Peyer's patch (tissue), 4 donors: ENCODE measurements around the gene APC2. TPM values are rescaled to one million over a fixed set of nuclear protein-coding genes. Genes with fewer than 3 reads are reported as not detected.
A peak's percentile ranks its signal among the peaks of the same experiment; 100 is the strongest.

ENCODE experiments used
- DNase-seq, 3 donors: peaks; one replicate each; pipeline ENCODE4 v3.0.0-alpha.2; 2017 to 2019
- H3K27ac ChIP-seq, 4 donors: fragments of 200-600 bp; sonication (generic); one replicate each; pipeline ENCODE4 v1.5.1; 2016 to 2019
- H3K27me3 ChIP-seq, 2 donors: fragments of 200-600 bp; sonication (generic); one replicate each; pipeline ENCODE4 v1.5.1; 2019
- H3K36me3 ChIP-seq, 3 donors: fragments of 200-600 bp; sonication (generic); one replicate each; pipeline ENCODE4 v1.5.1; 2016 to 2019
- H3K4me1 ChIP-seq, 4 donors: fragments of 200-600 bp; sonication (generic); one replicate each; pipeline ENCODE4 v1.5.1; 2016 to 2019
- H3K4me3 ChIP-seq, 4 donors: fragments of 200-600 bp; sonication (generic); 1 replicate in 3 of 4; 2 replicates in 1 of 4; pipeline ENCODE4 v1.5.1; 2016 to 2019; ENCODE audit warnings: mild to moderate bottlenecking in 1 of 4
- H3K9me3 ChIP-seq, 4 donors: fragments of 200-600 bp; sonication (generic); one replicate each; pipeline ENCODE4 v1.5.1; 2016 to 2019; ENCODE audit warnings: mild to moderate bottlenecking in 1 of 4
- POLR2A ChIP-seq, 2 donors: fragments of 450-650 bp; IDR thresholded peaks; one replicate each; pipeline ENCODE4 v1.5.1; 2017; ENCODE audit warnings: antibody characterized with exemption in 2 of 2, mild to moderate bottlenecking in 2 of 2, moderate library complexity in 2 of 2
- total RNA-seq, 4 donors: library from RNA; depleted of rRNA; stranded (reverse); fragments of >200 nt; gene quantifications; one replicate each; pipeline ENCODE4 v1.1.0, GENCODE V29; 2016
- TF ChIP-seq, protein P1 (sequence below), 6 experiments: fragments of 450-650 bp in 4 of 6; fragments of 200-600 bp in 2 of 6; sonication (generic) in 1 of 6; IDR thresholded peaks; one replicate each; pipeline ENCODE4 v1.5.1; 2017 to 2019; ENCODE audit warnings: antibody characterized with exemption in 6 of 6, mild to moderate bottlenecking in 3 of 6, moderate library complexity in 1 of 6

APC2 gene
- total RNA-seq, 4 donors from 2014 or later: 0.18 to 0.76 (median 0.27) TPM; not detected in 1

DNA sequence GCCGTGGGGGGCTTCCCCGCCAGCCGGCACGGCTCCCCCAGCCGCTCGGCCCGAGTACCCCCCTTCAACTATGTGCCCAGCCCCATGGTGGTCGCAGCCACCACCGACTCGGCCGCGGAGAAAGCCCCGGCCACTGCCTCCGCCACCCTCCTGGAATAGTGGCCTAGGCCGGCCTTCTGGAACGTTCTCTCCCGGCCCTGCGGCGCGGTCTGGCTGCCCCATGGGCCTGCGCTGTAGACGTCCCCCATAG lies 20.1 kb downstream of the APC2 start:
- H3K27ac ChIP-seq: no peak overlapping the region
- H3K4me1 ChIP-seq: peaks cover 24 to 74% (median 58%) of the 10 kb centered on the region in 4 donors
- no peaks in the 10 kb centered on the region for H3K9me3 ChIP-seq
- TF ChIP-seq POLR2A (IDR thresholded peaks at IDR 0.05): no peak
- TF ChIP-seq, protein P1, sequence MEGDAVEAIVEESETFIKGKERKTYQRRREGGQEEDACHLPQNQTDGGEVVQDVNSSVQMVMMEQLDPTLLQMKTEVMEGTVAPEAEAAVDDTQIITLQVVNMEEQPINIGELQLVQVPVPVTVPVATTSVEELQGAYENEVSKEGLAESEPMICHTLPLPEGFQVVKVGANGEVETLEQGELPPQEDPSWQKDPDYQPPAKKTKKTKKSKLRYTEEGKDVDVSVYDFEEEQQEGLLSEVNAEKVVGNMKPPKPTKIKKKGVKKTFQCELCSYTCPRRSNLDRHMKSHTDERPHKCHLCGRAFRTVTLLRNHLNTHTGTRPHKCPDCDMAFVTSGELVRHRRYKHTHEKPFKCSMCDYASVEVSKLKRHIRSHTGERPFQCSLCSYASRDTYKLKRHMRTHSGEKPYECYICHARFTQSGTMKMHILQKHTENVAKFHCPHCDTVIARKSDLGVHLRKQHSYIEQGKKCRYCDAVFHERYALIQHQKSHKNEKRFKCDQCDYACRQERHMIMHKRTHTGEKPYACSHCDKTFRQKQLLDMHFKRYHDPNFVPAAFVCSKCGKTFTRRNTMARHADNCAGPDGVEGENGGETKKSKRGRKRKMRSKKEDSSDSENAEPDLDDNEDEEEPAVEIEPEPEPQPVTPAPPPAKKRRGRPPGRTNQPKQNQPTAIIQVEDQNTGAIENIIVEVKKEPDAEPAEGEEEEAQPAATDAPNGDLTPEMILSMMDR (IDR thresholded peaks at IDR 0.05): no peak
- peaks cover 0 to 68% of the 10 kb centered on the region in 2 donors for H3K27me3 ChIP-seq
- no peak for DNase-seq
- H3K36me3 ChIP-seq: peaks cover 0 to 7% (median 0%) of the 10 kb centered on the region in 3 donors
- peak overlapping the region; percentile 16 to 56 (median 48) for H3K4me3 ChIP-seq

DNA sequence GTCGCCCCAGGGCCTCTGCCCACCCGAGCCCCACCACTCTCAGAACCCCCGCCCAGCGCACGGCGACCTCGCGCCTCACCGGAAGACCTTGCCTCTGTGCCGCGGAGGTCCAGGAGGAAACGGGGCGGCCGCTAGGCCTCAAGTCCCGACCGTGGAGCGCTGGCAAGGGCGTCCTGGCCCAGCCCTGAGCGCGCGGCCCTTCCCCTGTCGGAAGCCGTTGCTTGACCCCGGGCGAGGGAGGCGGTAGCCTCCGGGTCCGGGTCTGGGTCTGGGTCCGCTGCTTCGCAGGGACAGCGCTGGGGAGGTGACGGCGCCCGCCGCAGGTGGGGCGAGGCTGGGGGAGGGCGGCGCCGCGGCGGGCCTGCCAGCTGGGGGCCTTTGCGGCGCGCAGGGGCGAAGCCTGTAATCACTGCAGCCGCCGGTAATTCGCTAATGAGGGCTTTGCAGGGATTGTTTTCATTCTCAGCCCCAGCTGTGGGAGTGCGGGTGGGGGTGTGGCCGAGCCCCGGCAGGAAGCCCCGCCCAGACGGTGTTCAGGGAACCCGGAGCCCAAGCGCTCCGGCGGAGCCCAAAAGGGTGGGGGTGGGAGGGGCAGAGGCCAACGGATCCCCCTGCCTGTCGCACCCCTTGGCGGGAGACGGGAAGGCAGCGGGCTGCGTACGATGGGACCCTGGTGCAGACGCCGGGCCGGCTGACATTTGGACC lies 20.5 kb downstream of the APC2 start:
- TF ChIP-seq, protein P1 (IDR thresholded peaks at IDR 0.05): no peak
- Histone ChIP-seq H3K27ac (peak overlapping the region in 1 of 4 donors; percentile 49), H3K4me3 (peak overlapping the region; percentile 16 to 56 (median 48)), H3K9me3 (no peaks in the 10 kb centered on the region), H3K27me3 (peaks cover 0 to 68% of the 10 kb centered on the region in 2 donors), H3K36me3 (peaks cover 0 to 11% (median 0%) of the 10 kb centered on the region in 3 donors), H3K4me1 (peaks cover 24 to 70% (median 57%) of the 10 kb centered on the region in 4 donors)
- DNase-seq: peak in 2 of 3 donors; percentile 74 to 84

- no peak for TF ChIP-seq POLR2A (IDR thresholded peaks at IDR 0.05)
- TF ChIP-seq, protein P1 (IDR thresholded peaks at IDR 0.05): no peak
- peaks cover 0 to 16% (median 0%) of the 10 kb centered on the region in 3 donors for H3K36me3 ChIP-seq
- H3K27me3 ChIP-seq: peaks cover 0 to 65% of the 10 kb centered on the region in 2 donors
- H3K4me3 ChIP-seq: peak overlapping the region; percentile 16 to 56 (median 48)
- H3K9me3 ChIP-seq: no peaks in the 10 kb centered on the region
- peaks cover 24 to 64% (median 54%) of the 10 kb centered on the region in 4 donors for H3K4me1 ChIP-seq
- no peak for DNase-seq
- H3K27ac ChIP-seq: peak overlapping the region in 1 of 4 donors; percentile 49
Measured at GRCh38 chr19:1471010-1471514, 21.1 kb downstream of the APC2 start.

DNA sequence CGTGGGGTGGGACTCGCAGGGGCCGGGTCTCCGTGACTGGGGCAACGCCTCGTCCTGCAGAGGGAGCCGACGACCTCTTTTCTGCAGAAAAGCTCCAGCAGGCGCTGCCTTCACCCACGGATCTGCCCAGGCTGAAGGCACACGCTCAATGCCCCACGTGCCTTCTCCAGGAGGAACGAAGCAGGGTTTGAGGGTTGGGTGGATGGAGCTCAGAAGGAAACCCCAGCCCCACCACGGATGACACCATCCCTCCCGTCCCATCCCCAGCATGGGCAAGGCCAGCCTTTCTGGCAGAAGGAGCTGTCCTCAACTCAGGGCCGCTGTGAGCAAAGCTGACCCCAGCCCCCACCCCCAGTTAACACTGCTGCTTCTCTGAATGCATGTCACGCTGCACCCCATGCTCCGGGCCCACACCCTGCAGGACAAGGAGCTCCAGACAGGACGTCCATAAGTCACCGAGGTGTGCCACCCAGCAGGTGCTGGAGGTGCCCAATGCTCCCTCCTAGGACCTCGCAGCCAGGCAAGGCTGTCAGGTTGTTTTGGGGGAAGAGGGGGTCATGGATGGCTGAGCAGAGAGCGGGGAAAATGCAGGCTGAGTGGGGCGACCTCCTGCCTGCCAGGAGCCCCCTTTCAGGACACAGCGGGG lies 21.7 kb downstream of the APC2 start:
- Histone ChIP-seq H3K9me3 (no peaks in the 10 kb centered on the region), H3K36me3 (peaks cover 0 to 17% (median 0%) of the 10 kb centered on the region in 3 donors), H3K4me3 (peak overlapping the region in 2 of 4 donors; percentile 48 to 56), H3K27ac (no peak overlapping the region), H3K27me3 (peaks cover 0 to 59% of the 10 kb centered on the region in 2 donors), H3K4me1 (peaks cover 24 to 59% (median 51%) of the 10 kb centered on the region in 4 donors)
- DNase-seq: no peak
- no peak for TF ChIP-seq POLR2A (IDR thresholded peaks at IDR 0.05)
- TF ChIP-seq, protein P1 (IDR thresholded peaks at IDR 0.05): peak in 1 of 6 experiments; percentile 12

- H3K27ac ChIP-seq: no peak overlapping the region
- peaks cover 24 to 57% (median 45%) of the 10 kb centered on the region in 4 donors for H3K4me1 ChIP-seq
- no peak for TF ChIP-seq POLR2A (IDR thresholded peaks at IDR 0.05)
- TF ChIP-seq, protein P1 (IDR thresholded peaks at IDR 0.05): no peak
- no peak for DNase-seq
- H3K27me3 ChIP-seq: peaks cover 0 to 51% of the 10 kb centered on the region in 2 donors
- H3K9me3 ChIP-seq: no peaks in the 10 kb centered on the region
- H3K36me3 ChIP-seq: peaks cover 0 to 22% (median 0%) of the 10 kb centered on the region in 3 donors
- no peak overlapping the region for H3K4me3 ChIP-seq
Measured at GRCh38 chr19:1472231-1473084, 22.5 kb downstream of the APC2 start.
